ENCODE measurements around the gene HSPB6.

Gene HSPB6

DNA sequence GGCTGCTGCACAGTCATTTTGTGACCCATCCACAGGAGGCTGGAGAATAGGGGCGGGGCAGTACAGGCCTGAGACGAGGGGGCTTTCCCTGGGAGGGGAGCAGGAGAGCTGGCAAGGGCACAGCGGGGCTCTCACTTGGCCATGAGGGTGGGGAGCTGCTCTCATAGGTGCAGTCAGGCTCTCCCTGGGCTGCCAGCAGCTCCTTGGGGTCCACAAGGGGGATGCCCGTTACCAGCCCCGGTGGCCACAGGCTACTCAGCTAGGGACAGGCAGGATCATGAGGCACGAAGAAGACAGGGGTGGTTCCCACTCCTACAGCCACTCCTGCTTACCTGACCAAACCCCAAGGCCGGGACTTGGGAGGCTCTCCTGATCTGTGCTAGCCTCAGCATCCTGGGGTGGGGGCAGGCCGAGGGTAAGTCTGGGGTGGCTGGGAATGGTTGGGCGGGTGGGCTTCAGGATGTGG, 35.0 kb upstream of the HSPB6 start:
- Histone ChIP-seq H3K9me3 (ENCODE audit: control insufficient read depth, insufficient read depth, low read length) (no peaks in the 10 kb centered on the region), H3K27me3 (ENCODE audit: control insufficient read depth, insufficient read depth, low read length) (peaks cover 14% of the 10 kb centered on the region), H3K9ac (ENCODE audit: low read depth, low read length) (no peak overlapping the region), H3K27ac (ENCODE audit: low read depth, low read length) (no peak overlapping the region), H3K36me3 (ENCODE audit: control insufficient read depth, insufficient read depth, low read length) (no peaks in the 10 kb centered on the region), H3K4me3 (ENCODE audit: low read depth, low read length) (no peak overlapping the region), H3K4me1 (ENCODE audit: control insufficient read depth, insufficient read depth, low read length) (no peaks in the 10 kb centered on the region; the same call in 1 of the 2 replicates)

DNA sequence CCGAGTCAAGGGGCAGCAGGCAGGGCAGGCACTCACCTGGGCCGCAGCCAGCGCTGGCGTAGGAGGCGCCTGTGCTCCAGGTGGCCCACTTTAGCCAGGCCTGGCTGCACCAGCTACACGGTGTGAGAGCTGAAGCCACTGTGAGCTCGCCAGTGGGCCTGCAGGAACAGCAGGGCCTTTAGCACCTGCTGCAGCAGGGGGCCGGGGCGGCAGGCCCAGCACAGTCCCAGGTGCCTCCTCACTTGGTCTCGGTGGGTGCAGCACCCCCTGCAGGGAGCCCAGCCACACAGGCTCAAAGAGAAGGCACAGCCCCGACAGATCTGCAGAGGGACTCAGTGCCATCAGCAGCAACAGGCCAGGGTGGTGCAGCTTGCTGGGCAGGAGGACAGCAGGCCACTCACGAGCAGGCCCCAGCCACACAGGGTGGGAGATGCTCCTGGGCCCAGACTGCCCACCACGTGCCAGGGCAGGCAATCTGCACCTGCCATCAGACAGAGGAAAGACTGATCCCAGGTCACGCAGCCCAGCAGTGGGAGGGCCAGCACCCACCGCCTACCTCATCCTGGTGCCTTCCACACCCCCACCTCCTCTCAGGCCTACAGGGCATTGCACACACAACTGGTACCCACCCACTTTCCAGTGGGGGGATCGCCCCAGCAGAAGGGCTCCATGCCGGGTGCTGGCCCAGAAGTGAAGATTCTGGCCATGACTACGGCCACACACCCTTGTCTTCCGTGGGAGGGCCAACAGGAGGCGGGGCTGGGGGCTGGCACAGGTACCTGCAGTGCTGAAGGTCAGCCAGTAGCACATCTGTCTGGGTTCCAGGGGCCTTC, 34.4 kb upstream of the HSPB6 start:
- H3K9me3 ChIP-seq (ENCODE audit: control insufficient read depth, insufficient read depth, low read length), result no peaks in the 10 kb centered on the region
- H3K27me3 ChIP-seq (ENCODE audit: control insufficient read depth, insufficient read depth, low read length), result peaks cover 7% of the 10 kb centered on the region
- H3K27ac ChIP-seq (ENCODE audit: low read depth, low read length), result no peak overlapping the region
- no peaks in the 10 kb centered on the region for H3K4me1 ChIP-seq (ENCODE audit: control insufficient read depth, insufficient read depth, low read length)
- no peak overlapping the region for H3K9ac ChIP-seq (ENCODE audit: low read depth, low read length)
- no peaks in the 10 kb centered on the region for H3K36me3 ChIP-seq (ENCODE audit: control insufficient read depth, insufficient read depth, low read length)
- no peak overlapping the region for H3K4me3 ChIP-seq (ENCODE audit: low read depth, low read length)

DNA sequence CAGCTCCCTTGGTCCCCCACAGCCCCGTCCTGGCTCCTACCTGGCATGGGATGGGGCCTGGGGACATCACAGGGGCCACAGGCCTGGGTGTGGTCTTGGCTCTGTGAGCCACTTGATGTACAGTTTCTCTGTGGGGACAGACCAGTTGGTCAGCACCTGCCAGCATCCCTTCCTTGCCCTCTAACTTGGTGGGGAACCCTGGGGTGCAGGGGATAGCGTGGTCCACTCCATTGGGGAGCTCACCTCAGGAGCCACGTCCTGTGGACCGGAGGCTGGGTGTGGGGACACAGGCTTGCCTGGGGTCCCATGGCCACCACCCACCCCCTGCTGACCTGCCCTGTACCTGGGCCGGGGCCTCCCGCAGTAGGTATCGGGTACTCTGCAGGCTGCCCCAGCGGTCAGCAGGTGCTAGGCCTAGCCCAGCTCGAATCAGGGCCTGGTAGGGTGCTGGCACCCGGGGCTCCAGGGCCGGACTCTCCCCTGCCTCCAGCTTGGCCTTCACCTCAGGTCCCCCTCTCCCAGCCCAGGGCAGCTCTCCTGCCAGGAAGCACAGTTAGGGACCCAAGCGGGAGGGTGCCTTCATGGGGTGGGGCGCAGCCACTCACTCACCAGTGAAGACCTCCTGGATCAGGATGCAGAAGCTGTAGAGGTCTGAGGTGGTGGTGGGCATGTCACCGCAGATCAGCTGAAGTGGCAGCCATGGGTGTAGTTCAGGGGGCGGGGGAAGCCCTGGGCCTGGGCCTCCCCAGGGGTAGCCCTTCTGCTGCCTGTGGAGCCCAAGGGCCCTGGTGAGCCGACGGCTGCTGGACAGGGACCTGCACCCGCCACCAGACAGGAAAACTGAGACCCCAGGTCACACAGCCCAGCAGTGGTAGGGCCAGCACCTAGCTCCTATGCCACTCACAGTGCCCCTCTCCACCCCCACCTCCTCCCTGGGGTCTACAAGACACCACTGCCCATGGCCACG, 33.4 kb upstream of the HSPB6 start:
- Histone ChIP-seq H3K4me3 (ENCODE audit: low read depth, low read length) (no peak overlapping the region), H3K4me1 (ENCODE audit: control insufficient read depth, insufficient read depth, low read length) (peaks cover 5% of the 10 kb centered on the region; the same call in 1 of the 2 replicates), H3K27me3 (ENCODE audit: control insufficient read depth, insufficient read depth, low read length) (no peaks in the 10 kb centered on the region), H3K36me3 (ENCODE audit: control insufficient read depth, insufficient read depth, low read length) (no peaks in the 10 kb centered on the region), H3K27ac (ENCODE audit: low read depth, low read length) (no peak overlapping the region), H3K9ac (ENCODE audit: low read depth, low read length) (no peak overlapping the region), H3K9me3 (ENCODE audit: control insufficient read depth, insufficient read depth, low read length) (no peaks in the 10 kb centered on the region)

DNA sequence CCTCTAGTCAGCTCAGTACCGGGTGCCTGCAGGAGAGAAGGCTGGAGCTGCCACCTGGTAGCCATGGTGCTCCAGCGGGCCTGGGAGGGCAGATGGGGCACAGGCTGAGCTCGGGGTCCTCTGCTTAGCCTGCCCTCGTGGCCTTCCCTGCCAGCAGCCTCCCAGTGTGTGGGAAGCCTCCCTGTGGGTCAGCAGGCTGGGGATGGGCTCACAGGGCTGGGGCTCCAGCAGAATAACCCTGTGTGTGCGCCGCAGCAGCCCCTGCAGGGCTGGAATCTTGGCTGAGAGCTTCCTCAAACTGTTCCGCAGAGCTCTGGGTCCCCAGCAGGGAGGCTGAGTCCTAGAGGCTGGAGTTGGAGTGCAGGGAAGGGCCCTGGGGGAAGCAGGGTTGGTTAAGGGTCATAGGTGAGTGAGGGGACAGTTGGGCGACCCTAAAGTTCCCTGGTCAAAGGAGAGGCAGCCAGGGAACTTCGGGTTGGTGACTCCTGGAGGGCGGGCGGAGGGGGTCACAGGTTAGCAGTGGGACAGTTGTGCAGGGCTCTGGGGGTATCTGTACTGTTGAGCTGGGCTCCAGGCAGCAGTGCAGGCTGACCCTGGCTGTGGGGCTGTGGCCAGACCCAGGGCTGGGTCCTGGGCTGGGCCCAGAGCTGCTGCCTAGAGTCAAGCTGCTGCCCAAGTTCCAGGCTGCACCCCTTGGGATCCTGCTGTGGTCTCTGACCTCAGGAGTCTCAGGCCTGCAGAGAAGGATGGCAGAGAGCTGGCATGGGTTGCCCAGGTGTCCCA, 32.6 kb upstream of the HSPB6 start:
- Histone ChIP-seq H3K4me1 (ENCODE audit: control insufficient read depth, insufficient read depth, low read length) (peaks cover 5% of the 10 kb centered on the region; the same call in 1 of the 2 replicates), H3K36me3 (ENCODE audit: control insufficient read depth, insufficient read depth, low read length) (no peaks in the 10 kb centered on the region), H3K4me3 (ENCODE audit: low read depth, low read length) (no peak overlapping the region), H3K27ac (ENCODE audit: low read depth, low read length) (no peak overlapping the region), H3K9ac (ENCODE audit: low read depth, low read length) (no peak overlapping the region), H3K9me3 (ENCODE audit: control insufficient read depth, insufficient read depth, low read length) (no peaks in the 10 kb centered on the region), H3K27me3 (ENCODE audit: control insufficient read depth, insufficient read depth, low read length) (no peaks in the 10 kb centered on the region)

DNA sequence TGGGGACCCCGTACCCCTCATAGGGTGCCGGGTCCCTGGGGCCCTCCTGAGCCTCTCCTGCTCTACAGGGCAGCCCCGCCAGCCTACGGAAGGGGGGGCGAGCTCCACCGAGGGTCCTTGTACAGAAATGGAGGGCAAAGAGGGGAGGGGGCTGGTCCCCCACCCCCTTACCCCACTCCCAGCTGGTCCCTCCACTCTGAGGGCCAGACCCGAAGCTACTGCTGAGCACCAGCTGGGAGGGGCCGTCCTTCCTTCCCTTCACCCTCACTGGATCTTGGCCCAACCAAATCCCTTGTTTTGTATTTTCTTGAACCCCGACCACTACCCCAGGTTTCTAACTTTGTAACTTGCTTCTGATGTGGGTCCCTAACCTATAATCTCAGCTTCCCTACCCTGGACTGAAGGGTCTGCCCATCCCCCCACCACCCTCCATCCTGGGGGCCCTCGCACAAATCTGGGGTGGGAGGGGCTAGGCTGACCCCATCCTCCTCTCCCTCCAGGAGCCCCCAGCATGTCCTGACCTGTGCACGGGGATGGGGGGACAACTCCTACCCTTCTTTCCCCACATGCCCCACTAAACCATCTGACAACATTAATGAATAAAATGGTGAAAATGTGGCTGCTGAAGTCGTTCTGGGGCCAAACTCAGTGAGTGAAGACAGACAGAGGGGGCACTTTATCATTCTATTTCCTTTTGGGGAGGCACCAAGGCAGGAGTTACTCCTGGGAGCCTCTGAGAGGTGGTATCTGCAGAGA, 31.6 kb upstream of the HSPB6 start:
- Histone ChIP-seq H3K36me3 (ENCODE audit: control insufficient read depth, insufficient read depth, low read length) (no peaks in the 10 kb centered on the region), H3K27me3 (ENCODE audit: control insufficient read depth, insufficient read depth, low read length) (no peaks in the 10 kb centered on the region), H3K27ac (ENCODE audit: low read depth, low read length) (no peak overlapping the region), H3K9ac (ENCODE audit: low read depth, low read length) (no peak overlapping the region), H3K9me3 (ENCODE audit: control insufficient read depth, insufficient read depth, low read length) (no peaks in the 10 kb centered on the region), H3K4me1 (ENCODE audit: control insufficient read depth, insufficient read depth, low read length) (peaks cover 5% of the 10 kb centered on the region; the same call in 1 of the 2 replicates), H3K4me3 (ENCODE audit: low read depth, low read length) (no peak overlapping the region)

DNA sequence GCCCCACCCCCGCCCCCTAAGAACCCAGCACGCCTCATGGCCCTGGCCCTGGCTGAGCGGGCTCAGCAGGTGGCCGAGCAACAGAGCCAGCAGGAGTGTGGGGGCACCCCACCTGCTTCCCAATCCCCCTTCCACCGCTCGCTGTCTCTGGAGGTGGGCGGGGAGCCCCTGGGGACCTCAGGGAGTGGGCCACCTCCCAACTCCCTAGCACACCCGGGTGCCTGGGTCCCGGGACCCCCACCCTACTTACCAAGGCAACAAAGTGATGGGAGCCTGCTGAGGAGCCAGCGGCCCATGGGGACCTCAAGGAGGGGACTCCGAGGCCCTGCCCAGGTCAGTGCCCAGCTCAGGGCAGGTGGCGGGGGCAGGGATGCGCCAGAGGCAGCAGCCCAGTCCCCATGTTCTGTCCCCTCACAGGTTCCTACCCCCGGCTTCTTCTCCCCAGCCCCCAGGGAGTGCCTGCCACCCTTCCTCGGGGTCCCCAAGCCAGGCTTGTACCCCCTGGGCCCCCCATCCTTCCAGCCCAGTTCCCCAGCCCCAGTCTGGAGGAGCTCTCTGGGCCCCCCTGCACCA, 30.5 kb upstream of the HSPB6 start:
- H3K9me3 ChIP-seq (ENCODE audit: control insufficient read depth, insufficient read depth, low read length), result no peaks in the 10 kb centered on the region
- H3K9ac ChIP-seq (ENCODE audit: low read depth, low read length), result no peak overlapping the region
- H3K36me3 ChIP-seq (ENCODE audit: control insufficient read depth, insufficient read depth, low read length), result no peaks in the 10 kb centered on the region
- H3K27ac ChIP-seq (ENCODE audit: low read depth, low read length), result no peak overlapping the region
- H3K27me3 ChIP-seq (ENCODE audit: control insufficient read depth, insufficient read depth, low read length), result no peaks in the 10 kb centered on the region
- peaks cover 5% of the 10 kb centered on the region; the same call in 1 of the 2 replicates for H3K4me1 ChIP-seq (ENCODE audit: control insufficient read depth, insufficient read depth, low read length)
- H3K4me3 ChIP-seq (ENCODE audit: low read depth, low read length), result no peak overlapping the region

DNA sequence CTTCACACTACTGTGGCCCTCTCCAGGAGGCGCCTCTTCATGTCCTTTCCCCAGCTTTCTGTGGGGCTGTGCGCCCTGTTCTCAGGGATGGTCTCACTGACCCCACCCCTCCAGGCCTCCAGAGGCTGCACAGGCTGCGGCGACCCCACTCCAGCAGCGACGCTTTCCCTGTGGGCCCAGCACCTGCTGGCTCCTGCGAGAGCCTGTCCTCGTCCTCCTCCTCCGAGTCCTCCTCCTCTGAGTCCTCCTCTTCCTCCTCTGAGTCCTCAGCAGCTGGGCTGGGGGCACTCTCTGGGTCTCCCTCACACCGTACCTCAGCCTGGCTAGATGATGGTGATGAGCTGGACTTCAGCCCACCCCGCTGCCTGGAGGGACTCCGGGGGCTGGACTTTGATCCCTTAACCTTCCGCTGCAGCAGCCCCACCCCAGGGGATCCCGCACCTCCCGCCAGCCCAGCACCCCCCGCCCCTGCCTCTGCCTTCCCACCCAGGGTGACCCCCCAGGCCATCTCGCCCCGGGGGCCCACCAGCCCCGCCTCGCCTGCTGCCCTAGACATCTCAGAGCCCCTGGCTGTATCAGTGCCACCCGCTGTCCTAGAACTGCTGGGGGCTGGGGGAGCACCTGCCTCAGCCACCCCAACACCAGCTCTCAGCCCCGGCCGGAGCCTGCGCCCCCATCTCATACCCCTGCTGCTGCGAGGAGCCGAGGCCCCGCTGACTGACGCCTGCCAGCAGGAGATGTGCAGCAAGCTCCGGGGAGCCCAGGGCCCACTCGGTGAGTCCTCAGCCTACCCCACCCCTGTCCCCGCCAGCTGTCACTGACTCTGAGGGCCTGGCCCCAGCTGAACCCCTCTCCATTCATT, 29.7 kb upstream of the HSPB6 start:
- peaks cover 5% of the 10 kb centered on the region; the same call in 1 of the 2 replicates for H3K4me1 ChIP-seq (ENCODE audit: control insufficient read depth, insufficient read depth, low read length)
- no peak overlapping the region for H3K27ac ChIP-seq (ENCODE audit: low read depth, low read length)
- no peak overlapping the region for H3K4me3 ChIP-seq (ENCODE audit: low read depth, low read length)
- no peak overlapping the region for H3K9ac ChIP-seq (ENCODE audit: low read depth, low read length)
- H3K9me3 ChIP-seq (ENCODE audit: control insufficient read depth, insufficient read depth, low read length), result no peaks in the 10 kb centered on the region
- no peaks in the 10 kb centered on the region for H3K36me3 ChIP-seq (ENCODE audit: control insufficient read depth, insufficient read depth, low read length)
- no peaks in the 10 kb centered on the region for H3K27me3 ChIP-seq (ENCODE audit: control insufficient read depth, insufficient read depth, low read length)

DNA sequence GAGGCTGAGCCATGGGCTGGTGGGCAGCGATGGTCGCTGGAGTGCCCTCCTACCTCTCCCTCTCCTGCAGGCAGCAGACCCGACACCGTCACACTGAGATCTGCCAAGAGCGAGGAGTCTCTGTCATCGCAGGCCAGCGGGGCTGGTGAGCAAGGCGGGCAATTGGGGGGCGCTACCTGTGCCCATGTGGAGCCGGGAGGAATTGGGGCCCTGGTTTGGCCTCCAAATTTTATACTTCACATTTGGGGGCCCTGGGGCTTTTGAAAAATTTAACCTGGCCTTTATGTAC, 28.5 kb upstream of the HSPB6 start:
- peaks cover 8% of the 10 kb centered on the region; the same call in 1 of the 2 replicates for H3K4me1 ChIP-seq (ENCODE audit: control insufficient read depth, insufficient read depth, low read length)
- H3K9ac ChIP-seq (ENCODE audit: low read depth, low read length), result no peak overlapping the region
- H3K4me3 ChIP-seq (ENCODE audit: low read depth, low read length), result peak overlapping the region; percentile 69
- H3K36me3 ChIP-seq (ENCODE audit: control insufficient read depth, insufficient read depth, low read length), result no peaks in the 10 kb centered on the region
- no peak overlapping the region for H3K27ac ChIP-seq (ENCODE audit: low read depth, low read length)
- H3K9me3 ChIP-seq (ENCODE audit: control insufficient read depth, insufficient read depth, low read length), result no peaks in the 10 kb centered on the region
- no peaks in the 10 kb centered on the region for H3K27me3 ChIP-seq (ENCODE audit: control insufficient read depth, insufficient read depth, low read length)

DNA sequence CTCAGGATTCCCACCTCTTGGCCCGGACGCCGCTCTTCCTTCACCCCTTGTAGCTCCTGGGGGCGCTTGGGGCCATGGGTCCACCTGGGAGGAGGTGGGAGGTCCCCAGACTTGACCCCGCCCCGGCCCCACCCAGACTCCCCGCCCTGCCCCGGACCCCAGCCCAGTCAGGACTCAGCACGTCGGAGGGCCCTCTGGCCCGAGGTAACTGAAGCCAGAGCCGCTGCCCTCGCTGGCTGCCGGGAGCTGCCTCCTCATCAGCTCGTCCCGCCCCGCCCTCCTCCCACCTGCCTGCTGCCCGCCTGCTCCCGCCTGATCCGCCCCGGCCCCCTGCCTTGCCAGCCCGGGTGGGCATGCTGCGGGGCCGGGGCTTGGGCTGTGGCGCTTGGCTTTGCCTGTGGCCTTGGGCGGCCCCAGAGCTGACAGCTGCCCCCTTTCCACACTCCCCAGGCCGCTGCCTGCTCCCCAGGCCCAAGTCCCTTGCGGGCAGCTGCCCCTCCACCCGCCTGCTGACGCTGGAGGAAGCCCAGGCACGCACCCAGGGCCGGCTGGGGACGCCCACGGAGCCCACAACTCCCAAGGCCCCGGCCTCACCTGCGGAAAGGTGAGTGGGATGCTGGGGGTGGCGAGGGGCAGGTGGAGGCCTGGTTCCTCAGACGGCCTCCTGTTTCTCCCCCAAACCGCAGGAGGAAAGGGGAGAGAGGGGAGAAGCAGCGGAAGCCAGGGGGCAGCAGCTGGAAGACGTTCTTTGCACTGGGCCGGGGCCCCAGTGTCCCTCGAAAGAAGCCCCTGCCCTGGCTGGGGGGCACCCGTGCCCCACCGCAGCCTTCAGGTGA, 27.9 kb upstream of the HSPB6 start:
- Histone ChIP-seq H3K27ac (ENCODE audit: low read depth, low read length) (no peak overlapping the region), H3K4me1 (ENCODE audit: control insufficient read depth, insufficient read depth, low read length) (peaks cover 8% of the 10 kb centered on the region; the same call in 1 of the 2 replicates), H3K9ac (ENCODE audit: low read depth, low read length) (peak overlapping the region; percentile 11; the same call in 1 of the 2 replicates), H3K4me3 (ENCODE audit: low read depth, low read length) (peak overlapping the region; percentile 69), H3K9me3 (ENCODE audit: control insufficient read depth, insufficient read depth, low read length) (no peaks in the 10 kb centered on the region), H3K27me3 (ENCODE audit: control insufficient read depth, insufficient read depth, low read length) (no peaks in the 10 kb centered on the region), H3K36me3 (ENCODE audit: control insufficient read depth, insufficient read depth, low read length) (no peaks in the 10 kb centered on the region)
